Thoracic aorta (tissue), 2 donors: ENCODE measurements around the gene KIF9. TPM values are rescaled to one million over a fixed set of nuclear protein-coding genes. Genes with fewer than 3 reads are reported as not detected.
"Not testable (repeated sequence)": the region's sequence is repeated elsewhere in the genome, so short reads cannot be mapped to it uniquely, and the experiment has no call there.

Source experiments
- ATAC-seq: fragments of 150-250 bp; one replicate; pipeline ENCODE4 v1.8.0; 2017; ENCODE audit warnings: low read depth; ENCODE audit not compliant: insufficient number of reproducible peaks, low FRiP score
- DNase-seq: peaks from one replicate; pipeline ENCODE4 v3.0.0-alpha.2; 2020; ENCODE audit warnings: low spot score
- H3K27ac ChIP-seq, 2 donors: fragments of 200-600 bp; sonication (generic); 1 replicate in 1 of 2; 2 replicates in 1 of 2; pipeline ENCODE4 v1.5.1; 2016; ENCODE audit warnings: mild to moderate bottlenecking in 2 of 2, moderate library complexity in 2 of 2
- H3K27me3 ChIP-seq: fragments of 200-600 bp; sonication (generic); replicated peaks from 2 replicates; pipeline ENCODE4 v1.6.0; 2016; ENCODE audit warnings: mild to moderate bottlenecking; ENCODE audit not compliant: insufficient read depth
- H3K36me3 ChIP-seq: fragments of 200-600 bp; sonication (generic); one replicate; pipeline ENCODE4 v1.5.1; 2016
- H3K4me1 ChIP-seq, 2 donors: fragments of 200-600 bp; sonication (generic); 1 replicate in 1 of 2; 2 replicates in 1 of 2; pipeline versions ENCODE4 v1.5.1 to v1.6.0; 2016; ENCODE audit warnings: low read depth in 2 of 2, mild to moderate bottlenecking in 1 of 2; ENCODE audit not compliant: control insufficient read depth in 1 of 2
- H3K4me3 ChIP-seq: fragments of 200-600 bp; sonication (generic); 2 replicates; pipeline ENCODE4 v1.5.1; 2016; ENCODE audit warnings: mild to moderate bottlenecking
- H3K9me3 ChIP-seq: fragments of 200-600 bp; sonication (generic); 2 replicates; pipeline ENCODE4 v1.5.1; 2016
- CTCF ChIP-seq: fragments of 200-600 bp; sonication (generic); IDR thresholded peaks from one replicate; pipeline ENCODE4 v1.5.1; 2019; ENCODE audit warnings: antibody characterized with exemption
- total RNA-seq, 2 donors: library from RNA; depleted of rRNA; stranded (reverse); fragments of >200 nt; gene quantifications; one replicate each; pipeline versions ENCODE4 v1.1.0 to v1.2.3, GENCODE V29; 2016

The KIF9 gene
- total RNA-seq, 2 donors from 2014 or later = 0.68 to 5.6 TPM

DNA sequence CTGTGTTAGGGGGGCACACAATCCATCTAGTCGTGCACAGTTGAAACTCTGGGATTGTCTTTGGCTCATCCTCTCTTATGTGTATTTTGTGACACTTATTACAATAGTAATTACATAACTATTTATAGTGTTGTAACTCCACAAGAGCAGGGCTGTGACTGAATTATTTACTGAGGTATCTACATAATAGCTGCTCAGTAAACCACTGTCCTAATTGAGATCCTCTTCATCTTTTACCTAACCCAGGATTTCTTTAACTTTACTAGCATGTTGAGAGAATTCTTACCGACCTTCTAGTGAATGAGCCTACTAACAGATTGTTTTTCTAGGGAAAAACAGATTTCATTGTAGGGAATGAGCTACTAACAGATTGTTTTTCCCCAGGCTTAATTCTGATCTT, 11.2 kb upstream of the KIF9 start:
- Histone ChIP-seq H3K27me3 (no peaks in the 10 kb centered on the region), H3K4me1 (no peaks in the 10 kb centered on the region), H3K36me3 (no peaks in the 10 kb centered on the region), H3K27ac (no peak overlapping the region), H3K9me3 (no peaks in the 10 kb centered on the region), H3K4me3 (no peak overlapping the region)
- TF ChIP-seq CTCF = no peak
- no peak for ATAC-seq
- DNase-seq = no peak

DNA sequence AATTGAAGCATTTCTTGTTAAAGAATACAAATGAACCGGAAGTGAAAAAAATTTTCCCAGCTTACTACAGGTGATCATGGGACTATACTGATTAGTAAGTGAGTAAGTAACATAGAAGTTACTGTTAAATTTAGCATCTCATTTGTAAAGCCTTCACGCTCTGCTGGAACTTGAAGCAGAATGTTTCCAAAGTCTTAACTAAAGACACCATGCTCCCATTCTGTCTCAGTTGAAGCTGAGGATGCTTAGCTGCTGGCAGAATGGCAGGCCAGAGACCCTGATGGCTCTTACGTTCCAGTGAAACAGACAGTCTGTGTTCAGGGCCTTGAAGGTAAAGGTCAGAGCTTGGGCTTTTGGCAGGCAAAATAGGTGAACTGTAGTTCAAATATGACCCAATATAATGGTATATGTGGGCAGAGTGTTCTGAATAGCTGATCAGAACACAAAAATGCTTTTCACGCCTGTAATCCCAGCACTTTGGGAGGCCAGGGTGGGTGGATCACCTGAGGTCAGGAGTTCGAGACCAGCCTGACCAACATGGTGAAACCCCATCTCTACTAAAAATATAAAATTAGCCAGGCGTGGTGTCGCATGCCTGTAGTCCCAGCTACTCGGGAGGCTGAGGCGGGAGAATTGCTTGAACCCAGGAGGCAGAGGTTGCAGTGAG, 9.3 kb upstream of the KIF9 start:
- H3K27ac ChIP-seq, H3K36me3 ChIP-seq, ATAC-seq, H3K4me1 ChIP-seq, H3K27me3 ChIP-seq, H3K4me3 ChIP-seq, H3K9me3 ChIP-seq, DNase-seq: not testable (repeated sequence)

DNA sequence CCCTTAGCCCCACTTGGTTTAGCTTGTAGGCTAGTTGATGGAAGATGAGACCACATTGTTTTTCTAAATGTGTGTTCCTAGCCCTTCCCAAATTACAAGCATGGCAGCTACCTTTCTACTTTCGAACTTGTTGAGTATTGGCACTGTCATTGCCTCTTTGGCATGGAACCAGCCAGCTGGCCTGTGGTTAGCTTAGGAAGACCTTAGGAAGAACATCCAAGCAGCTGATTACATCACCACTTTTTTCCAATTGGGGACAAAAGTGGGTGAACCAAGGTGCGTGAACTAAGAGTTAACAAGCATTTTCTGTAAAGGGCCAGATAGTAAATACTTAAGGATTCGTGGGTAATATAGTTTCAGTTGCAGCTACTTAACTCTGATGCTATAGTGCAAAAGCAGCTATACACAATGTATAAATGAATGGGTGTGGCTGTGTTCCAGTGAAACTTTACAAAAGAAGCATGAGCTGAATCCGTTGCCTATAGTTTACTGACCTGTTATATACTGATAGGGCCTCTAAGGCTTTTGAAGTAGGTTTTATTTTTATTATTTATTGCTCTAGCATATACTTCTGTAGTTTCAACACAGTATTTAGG, 8.7 kb upstream of the KIF9 start:
- H3K36me3 ChIP-seq = peaks cover 7% of the 10 kb centered on the region
- no peak overlapping the region for H3K27ac ChIP-seq
- DNase-seq (no peak), ATAC-seq (no peak)
- no peak overlapping the region for H3K4me3 ChIP-seq
- no peaks in the 10 kb centered on the region for H3K9me3 ChIP-seq
- no peak for TF ChIP-seq CTCF
- peaks cover 0 to 9% of the 10 kb centered on the region in 2 donors for H3K4me1 ChIP-seq
- H3K27me3 ChIP-seq = no peaks in the 10 kb centered on the region

GRCh38 chr3:47288966-47289910, 6.6 kb upstream of the KIF9 start:
- ATAC-seq = no peak
- TF ChIP-seq CTCF = no peak
- Histone ChIP-seq H3K36me3 (peaks cover 7% of the 10 kb centered on the region), H3K4me3 (no peak overlapping the region), H3K4me1 (peaks cover 6 to 25% of the 10 kb centered on the region in 2 donors), H3K27ac (no peak overlapping the region), H3K27me3 (no peaks in the 10 kb centered on the region), H3K9me3 (no peaks in the 10 kb centered on the region)
- no peak for DNase-seq

- ATAC-seq = no peak
Observed at GRCh38 chr3:47283591-47284364, 1.2 kb upstream of the KIF9 start.

More at GRCh38 chr3:47283591-47284364, 1.2 kb upstream of the KIF9 start:
- no peaks in the 10 kb centered on the region for H3K9me3 ChIP-seq
- H3K4me1 ChIP-seq = peaks cover 23 to 41% of the 10 kb centered on the region in 2 donors
- peak overlapping the region; percentile 90 for H3K4me3 ChIP-seq
- peaks cover 7% of the 10 kb centered on the region for H3K36me3 ChIP-seq
- TF ChIP-seq CTCF = no peak
- DNase-seq = no peak
- H3K27me3 ChIP-seq = no peaks in the 10 kb centered on the region
- peak overlapping the region; percentile 83 to 97 for H3K27ac ChIP-seq
